Spleen (tissue), 11 donors: ENCODE results near the gene SLC26A9. TPM values are rescaled to one million over a fixed set of nuclear protein-coding genes. Genes with fewer than 3 reads are reported as not detected.

Source experiments
- DNase-seq: peaks from one replicate; pipeline ENCODE4 v3.0.0-alpha.2; 2020
- H3K27ac ChIP-seq, 8 donors: fragments of 200-600 bp; sonication (generic) in 7 of 8; 1 replicate in 4 of 8; 2 replicates in 4 of 8; pipeline versions ENCODE4 v1.5.0 to v1.8.0; 2016 to 2021; ENCODE audit warnings: inconsistent platforms in 4 of 8, mild to moderate bottlenecking in 4 of 8, moderate library complexity in 1 of 8
- H3K27me3 ChIP-seq, 7 donors: fragments of 200-600 bp; sonication (generic) in 6 of 7; replicated peaks in 1 of 7; 1 replicate in 4 of 7; 2 replicates in 3 of 7; pipeline versions ENCODE4 v1.5.0 to v1.8.0; 2016 to 2021; ENCODE audit warnings: inconsistent platforms in 3 of 7, mild to moderate bottlenecking in 1 of 7
- H3K36me3 ChIP-seq, 6 donors: fragments of 200-600 bp; sonication (generic) in 5 of 6; 1 replicate in 4 of 6; 2 replicates in 2 of 6; pipeline versions ENCODE4 v1.5.0 to v1.8.0; 2016 to 2021; ENCODE audit warnings: inconsistent platforms in 2 of 6
- H3K4me1 ChIP-seq, 6 donors: fragments of 200-600 bp; sonication (generic) in 5 of 6; 1 replicate in 3 of 6; 2 replicates in 3 of 6; pipeline versions ENCODE4 v1.5.0 to v1.8.0; 2016 to 2021; ENCODE audit warnings: inconsistent platforms in 3 of 6
- H3K4me3 ChIP-seq, 8 donors: fragments of 200-600 bp; sonication (generic) in 7 of 8; 1 replicate in 4 of 8; 2 replicates in 4 of 8; pipeline versions ENCODE4 v1.5.0 to v1.8.0; 2016 to 2021; ENCODE audit warnings: inconsistent platforms in 4 of 8, mild to moderate bottlenecking in 4 of 8, moderate library complexity in 2 of 8
- H3K9me3 ChIP-seq, 8 donors: fragments of 200-600 bp; sonication (generic) in 7 of 8; 1 replicate in 4 of 8; 2 replicates in 4 of 8; pipeline versions ENCODE4 v1.5.0 to v1.8.0; 2016 to 2021; ENCODE audit warnings: inconsistent platforms in 4 of 8
- POLR2A ChIP-seq, 3 donors: fragments of 450-650 bp; IDR thresholded peaks; one replicate each; pipeline ENCODE4 v1.5.1; 2017; ENCODE audit warnings: antibody characterized with exemption in 3 of 3, mild to moderate bottlenecking in 1 of 3
- POLR2AphosphoS5 ChIP-seq, 3 donors: sonication (generic); formaldehyde crosslinking; IDR thresholded peaks; one replicate each; pipeline ENCODE4 v1.5.1; 2017; ENCODE audit warnings: antibody characterized with exemption in 3 of 3
- WGBS, 5 donors: extraction: QIAGEN DNeasy Blood & Tissue Kit in 3 of 5; methylation state at CpG; one replicate each; pipeline versions ENCODE4 v1.1.5 to v1.1.7; 2013 to 2018; 5-methylcytosine and 5-hydroxymethylcytosine counted together
- intact Hi-C: fragments of 100-400 bp; cut with DNase I; formaldehyde crosslinking; loops from one replicate; pipeline ENCODE4 v1.15.0; 2023; ENCODE audit warnings: low total_unique reads
- polyA plus RNA-seq, 3 donors: library from polyadenylated mRNA; stranded (reverse); fragments of 200-250 nt; gene quantifications; one replicate each; pipeline ENCODE4 v1.2.1, GENCODE V29; 2013
- total RNA-seq, 7 donors: library from RNA; depleted of rRNA in 3 of 7; stranded (reverse); fragments of >200 nt in 3 of 7; fragmentation: NEBNext Ultra II Directional in 4 of 7; extraction: Animal tissue kit (Norgen Biotek cat#: 25700) in 4 of 7; gene quantifications; one replicate each; pipeline versions ENCODE4 v1.1.0 to v1.2.1, GENCODE V29; 2016 to 2021
- TF ChIP-seq, protein P1 (sequence below), 11 experiments: fragments of 200-600 bp in 7 of 11; fragments of 450-650 bp in 4 of 11; sonication (generic) in 4 of 11; IDR thresholded peaks in 8 of 11; conservative IDR thresholded peaks in 3 of 11; 1 replicate in 7 of 11; 2 replicates in 4 of 11; pipeline versions ENCODE4 v1.4.0 to v1.8.0; 2016 to 2021; ENCODE audit warnings: antibody characterized with exemption in 11 of 11, inconsistent platforms in 4 of 11, mild to moderate bottlenecking in 1 of 11
- donor health status: healthy with polysubstance abuse.
- donor health status: DM: no; HTN: no; CAD: no; lungs with moderate emphysema.
- donor health status: DM: no; HTN: no; CAD: no.
- donor health status: Bipolar disorder and iron deficiency.
- donor health status: healthy.
- donor health status: DM: no; HTN: no; CAD: no.
- donor health status: DM: yes; HTN: yes; CAD: no.

Gene SLC26A9
- total and polyA plus RNA-seq, 10 donors, result 0.02 to 0.03 TPM; not detected in 8

DNA sequence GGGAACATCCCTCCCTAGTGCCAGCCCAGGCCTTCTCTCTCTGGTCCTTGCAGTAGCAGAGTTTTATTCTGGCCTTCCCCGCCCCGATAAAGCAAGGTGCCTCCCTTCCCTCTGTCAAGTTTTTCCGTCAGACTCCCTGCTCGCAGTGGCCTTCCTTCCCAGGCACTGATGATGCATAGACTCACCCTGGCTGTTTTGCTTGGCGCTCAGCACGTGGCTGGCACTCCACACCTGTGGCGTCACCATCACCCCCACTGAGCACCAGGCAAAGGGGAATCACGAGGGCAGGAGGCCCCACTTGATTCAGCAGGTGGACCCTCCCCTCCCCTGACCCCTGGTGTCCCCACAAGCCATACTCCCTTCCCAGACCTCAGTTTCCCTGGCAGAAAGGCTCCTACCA is 7.4 kb downstream of the SLC26A9 start:
- intact Hi-C loops, result no loop called here
- WGBS, 5 donors, result 83 to 91% (median 85%) methylated on average over 8 of the region's 8 CpGs
- H3K4me3 ChIP-seq, result no peak overlapping the region
- no peaks in the 10 kb centered on the region for H3K36me3 ChIP-seq
- TF ChIP-seq POLR2A (IDR thresholded peaks at IDR 0.05) (no peak), POLR2AphosphoS5 (IDR thresholded peaks at IDR 0.05) (no peak)
- TF ChIP-seq, protein P1, sequence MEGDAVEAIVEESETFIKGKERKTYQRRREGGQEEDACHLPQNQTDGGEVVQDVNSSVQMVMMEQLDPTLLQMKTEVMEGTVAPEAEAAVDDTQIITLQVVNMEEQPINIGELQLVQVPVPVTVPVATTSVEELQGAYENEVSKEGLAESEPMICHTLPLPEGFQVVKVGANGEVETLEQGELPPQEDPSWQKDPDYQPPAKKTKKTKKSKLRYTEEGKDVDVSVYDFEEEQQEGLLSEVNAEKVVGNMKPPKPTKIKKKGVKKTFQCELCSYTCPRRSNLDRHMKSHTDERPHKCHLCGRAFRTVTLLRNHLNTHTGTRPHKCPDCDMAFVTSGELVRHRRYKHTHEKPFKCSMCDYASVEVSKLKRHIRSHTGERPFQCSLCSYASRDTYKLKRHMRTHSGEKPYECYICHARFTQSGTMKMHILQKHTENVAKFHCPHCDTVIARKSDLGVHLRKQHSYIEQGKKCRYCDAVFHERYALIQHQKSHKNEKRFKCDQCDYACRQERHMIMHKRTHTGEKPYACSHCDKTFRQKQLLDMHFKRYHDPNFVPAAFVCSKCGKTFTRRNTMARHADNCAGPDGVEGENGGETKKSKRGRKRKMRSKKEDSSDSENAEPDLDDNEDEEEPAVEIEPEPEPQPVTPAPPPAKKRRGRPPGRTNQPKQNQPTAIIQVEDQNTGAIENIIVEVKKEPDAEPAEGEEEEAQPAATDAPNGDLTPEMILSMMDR (IDR thresholded peaks at IDR 0.05 in 8 of 11, conservative IDR thresholded peaks at IDR 0.05 in 3 of 11), result no peak
- H3K27me3 ChIP-seq, result peaks cover 0 to 49% (median 0%) of the 10 kb centered on the region in 7 donors
- no peaks in the 10 kb centered on the region for H3K4me1 ChIP-seq
- DNase-seq, result no peak
- H3K9me3 ChIP-seq, result no peaks in the 10 kb centered on the region
- no peak overlapping the region for H3K27ac ChIP-seq

GRCh38 chr1:205934788-205935187 is 8.5 kb downstream of the SLC26A9 start:
- no peak for DNase-seq
- H3K9me3 ChIP-seq, result no peaks in the 10 kb centered on the region
- H3K4me3 ChIP-seq, result no peak overlapping the region
- intact Hi-C loops, result no loop called here
- peaks cover 0 to 39% (median 0%) of the 10 kb centered on the region in 7 donors for H3K27me3 ChIP-seq
- TF ChIP-seq POLR2A (IDR thresholded peaks at IDR 0.05), result no peak
- TF ChIP-seq POLR2AphosphoS5 (IDR thresholded peaks at IDR 0.05), result no peak
- TF ChIP-seq, protein P1 (IDR thresholded peaks at IDR 0.05 in 8 of 11, conservative IDR thresholded peaks at IDR 0.05 in 3 of 11), result no peak
- H3K27ac ChIP-seq, result no peak overlapping the region
- H3K36me3 ChIP-seq, result no peaks in the 10 kb centered on the region
- no peaks in the 10 kb centered on the region for H3K4me1 ChIP-seq
- 82 to 96% (median 94%) methylated on average over 5 to 7 of the region's 7 CpGs for WGBS, 5 donors

- H3K36me3 ChIP-seq, result no peaks in the 10 kb centered on the region
- no peak for TF ChIP-seq POLR2A (IDR thresholded peaks at IDR 0.05)
- TF ChIP-seq, protein P1 (IDR thresholded peaks at IDR 0.05 in 8 of 11, conservative IDR thresholded peaks at IDR 0.05 in 3 of 11), result no peak
- no peak for TF ChIP-seq POLR2AphosphoS5 (IDR thresholded peaks at IDR 0.05)
- H3K4me3 ChIP-seq, result no peak overlapping the region
- WGBS, 5 donors, result 50 to 61% (median 54%) methylated on average over 7 of the region's 7 CpGs
- H3K27me3 ChIP-seq, result peaks cover 0 to 30% (median 0%) of the 10 kb centered on the region in 7 donors
- intact Hi-C loops, result no loop called here
- DNase-seq, result no peak
- H3K4me1 ChIP-seq, result no peaks in the 10 kb centered on the region
- no peak overlapping the region for H3K27ac ChIP-seq
- H3K9me3 ChIP-seq, result no peaks in the 10 kb centered on the region
Measured at GRCh38 chr1:205933671-205934618, 9.3 kb downstream of the SLC26A9 start.

GRCh38 chr1:205932776-205933175 is 10.5 kb downstream of the SLC26A9 start:
- no peak for DNase-seq
- Histone ChIP-seq H3K27me3 (peaks cover 0 to 19% (median 0%) of the 10 kb centered on the region in 7 donors), H3K4me1 (no peaks in the 10 kb centered on the region), H3K4me3 (no peak overlapping the region), H3K36me3 (no peaks in the 10 kb centered on the region), H3K9me3 (no peaks in the 10 kb centered on the region), H3K27ac (no peak overlapping the region)
- no peak for TF ChIP-seq POLR2A (IDR thresholded peaks at IDR 0.05)
- TF ChIP-seq, protein P1 (IDR thresholded peaks at IDR 0.05 in 8 of 11, conservative IDR thresholded peaks at IDR 0.05 in 3 of 11), result no peak
- WGBS, 5 donors, result 79 to 97% (median 91%) methylated on average over 6 of the region's 6 CpGs
- intact Hi-C loops, result no loop called here
